Peyer's patch (tissue), 4 donors: Measurements from ENCODE around the gene PLSCR1. TPM values are rescaled to one million over a fixed set of nuclear protein-coding genes. Genes with fewer than 3 reads are reported as not detected.

Experiments used
- DNase-seq, 3 donors: peaks; one replicate each; pipeline ENCODE4 v3.0.0-alpha.2; 2017 to 2019
- H3K27ac ChIP-seq, 4 donors: fragments of 200-600 bp; sonication (generic); one replicate each; pipeline ENCODE4 v1.5.1; 2016 to 2019
- H3K27me3 ChIP-seq, 2 donors: fragments of 200-600 bp; sonication (generic); one replicate each; pipeline ENCODE4 v1.5.1; 2019
- H3K36me3 ChIP-seq, 3 donors: fragments of 200-600 bp; sonication (generic); one replicate each; pipeline ENCODE4 v1.5.1; 2016 to 2019
- H3K4me1 ChIP-seq, 4 donors: fragments of 200-600 bp; sonication (generic); one replicate each; pipeline ENCODE4 v1.5.1; 2016 to 2019
- H3K4me3 ChIP-seq, 4 donors: fragments of 200-600 bp; sonication (generic); 1 replicate in 3 of 4; 2 replicates in 1 of 4; pipeline ENCODE4 v1.5.1; 2016 to 2019; ENCODE audit warnings: mild to moderate bottlenecking in 1 of 4
- H3K9me3 ChIP-seq, 4 donors: fragments of 200-600 bp; sonication (generic); one replicate each; pipeline ENCODE4 v1.5.1; 2016 to 2019; ENCODE audit warnings: mild to moderate bottlenecking in 1 of 4
- POLR2A ChIP-seq, 2 donors: fragments of 450-650 bp; IDR thresholded peaks; one replicate each; pipeline ENCODE4 v1.5.1; 2017; ENCODE audit warnings: antibody characterized with exemption in 2 of 2, mild to moderate bottlenecking in 2 of 2, moderate library complexity in 2 of 2
- total RNA-seq, 4 donors: library from RNA; depleted of rRNA; stranded (reverse); fragments of >200 nt; gene quantifications; one replicate each; pipeline ENCODE4 v1.1.0, GENCODE V29; 2016
- TF ChIP-seq, protein P1 (sequence below), 6 experiments: fragments of 450-650 bp in 4 of 6; fragments of 200-600 bp in 2 of 6; sonication (generic) in 1 of 6; IDR thresholded peaks; one replicate each; pipeline ENCODE4 v1.5.1; 2017 to 2019; ENCODE audit warnings: antibody characterized with exemption in 6 of 6, mild to moderate bottlenecking in 3 of 6, moderate library complexity in 1 of 6

The PLSCR1 gene
- total RNA-seq, 4 donors from 2014 or later, result 80.7 to 93.2 (median 86.6) TPM

DNA sequence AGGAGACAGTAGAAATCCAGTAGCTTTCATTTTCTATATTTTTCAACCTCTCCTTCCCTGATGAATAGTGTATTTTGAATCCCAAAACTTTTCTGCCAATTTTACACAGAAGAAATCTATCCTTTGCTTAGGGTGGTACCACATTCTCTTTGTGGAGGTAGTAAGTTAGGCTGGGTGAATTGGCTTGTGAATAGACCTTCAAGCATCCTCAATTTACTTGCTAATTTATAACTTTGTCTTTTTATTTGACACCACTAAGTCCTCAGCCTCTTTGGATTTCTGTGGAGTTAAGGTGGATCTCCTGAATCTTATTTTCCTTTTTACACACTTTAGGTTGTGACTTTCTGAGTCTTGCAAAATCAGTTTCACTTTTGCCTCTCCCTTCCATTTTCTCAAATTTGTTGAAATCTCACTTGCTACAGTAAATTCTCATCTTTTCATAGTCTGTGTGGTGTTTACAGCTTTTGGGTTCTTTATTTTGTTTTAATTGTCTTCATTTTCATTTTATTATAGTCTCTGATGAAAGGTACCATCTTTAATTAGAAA, 5.7 kb upstream of the PLSCR1 start:
- TF ChIP-seq, protein P1, sequence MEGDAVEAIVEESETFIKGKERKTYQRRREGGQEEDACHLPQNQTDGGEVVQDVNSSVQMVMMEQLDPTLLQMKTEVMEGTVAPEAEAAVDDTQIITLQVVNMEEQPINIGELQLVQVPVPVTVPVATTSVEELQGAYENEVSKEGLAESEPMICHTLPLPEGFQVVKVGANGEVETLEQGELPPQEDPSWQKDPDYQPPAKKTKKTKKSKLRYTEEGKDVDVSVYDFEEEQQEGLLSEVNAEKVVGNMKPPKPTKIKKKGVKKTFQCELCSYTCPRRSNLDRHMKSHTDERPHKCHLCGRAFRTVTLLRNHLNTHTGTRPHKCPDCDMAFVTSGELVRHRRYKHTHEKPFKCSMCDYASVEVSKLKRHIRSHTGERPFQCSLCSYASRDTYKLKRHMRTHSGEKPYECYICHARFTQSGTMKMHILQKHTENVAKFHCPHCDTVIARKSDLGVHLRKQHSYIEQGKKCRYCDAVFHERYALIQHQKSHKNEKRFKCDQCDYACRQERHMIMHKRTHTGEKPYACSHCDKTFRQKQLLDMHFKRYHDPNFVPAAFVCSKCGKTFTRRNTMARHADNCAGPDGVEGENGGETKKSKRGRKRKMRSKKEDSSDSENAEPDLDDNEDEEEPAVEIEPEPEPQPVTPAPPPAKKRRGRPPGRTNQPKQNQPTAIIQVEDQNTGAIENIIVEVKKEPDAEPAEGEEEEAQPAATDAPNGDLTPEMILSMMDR (IDR thresholded peaks at IDR 0.05), result no peak
- no peak for TF ChIP-seq POLR2A (IDR thresholded peaks at IDR 0.05)
- H3K9me3 ChIP-seq, result no peaks in the 10 kb centered on the region
- H3K4me1 ChIP-seq, result no peaks in the 10 kb centered on the region
- no peak overlapping the region for H3K27ac ChIP-seq
- no peak overlapping the region for H3K4me3 ChIP-seq
- H3K27me3 ChIP-seq, result no peaks in the 10 kb centered on the region
- no peaks in the 10 kb centered on the region for H3K36me3 ChIP-seq
- no peak for DNase-seq

GRCh38 chr3:146547235-146547835, 2.9 kb upstream of the PLSCR1 start:
- no peak for DNase-seq
- H3K36me3 ChIP-seq, result no peaks in the 10 kb centered on the region
- no peaks in the 10 kb centered on the region for H3K27me3 ChIP-seq
- no peaks in the 10 kb centered on the region for H3K9me3 ChIP-seq
- TF ChIP-seq, protein P1 (IDR thresholded peaks at IDR 0.05), result no peak
- no peak for TF ChIP-seq POLR2A (IDR thresholded peaks at IDR 0.05)
- H3K4me1 ChIP-seq, result peaks cover 0 to 12% (median 6%) of the 10 kb centered on the region in 4 donors
- no peak overlapping the region for H3K27ac ChIP-seq
- no peak overlapping the region for H3K4me3 ChIP-seq

DNA sequence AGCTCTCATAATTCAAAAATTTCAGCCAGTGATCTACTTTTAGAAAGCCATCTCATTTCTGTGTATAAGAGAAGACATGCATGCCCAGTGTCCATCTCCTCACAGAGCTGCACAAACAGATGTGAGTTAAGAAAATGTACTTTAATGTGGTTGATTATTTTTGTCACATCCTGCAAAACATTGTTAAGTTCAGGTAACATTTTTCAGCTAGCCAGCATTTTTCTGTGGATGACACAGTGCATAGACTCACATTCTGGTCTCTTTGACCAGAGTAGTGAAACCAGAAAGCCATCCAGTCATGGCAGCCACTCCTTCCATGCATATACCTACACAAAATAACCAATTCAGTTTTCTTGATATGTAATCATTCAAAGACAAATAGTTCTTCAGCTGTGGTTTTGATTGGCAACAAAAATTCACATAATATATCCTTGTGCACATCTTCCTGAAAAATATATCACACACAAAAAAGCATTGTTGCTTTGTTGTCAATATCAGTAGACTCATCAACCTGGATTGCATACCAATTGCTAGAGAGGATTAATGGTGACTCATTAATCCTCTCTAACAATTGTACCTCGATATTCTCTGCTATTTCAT, 2.1 kb upstream of the PLSCR1 start:
- Histone ChIP-seq H3K9me3 (no peaks in the 10 kb centered on the region), H3K4me1 (peaks cover 0 to 19% (median 7%) of the 10 kb centered on the region in 4 donors), H3K4me3 (no peak overlapping the region), H3K36me3 (no peaks in the 10 kb centered on the region), H3K27me3 (no peaks in the 10 kb centered on the region), H3K27ac (no peak overlapping the region)
- TF ChIP-seq, protein P1 (IDR thresholded peaks at IDR 0.05), result no peak
- TF ChIP-seq POLR2A (IDR thresholded peaks at IDR 0.05), result no peak
- DNase-seq, result no peak

GRCh38 chr3:146544929-146545528, 622 bp upstream of the PLSCR1 start:
- no peak for TF ChIP-seq POLR2A (IDR thresholded peaks at IDR 0.05)
- TF ChIP-seq, protein P1 (IDR thresholded peaks at IDR 0.05), result no peak
- Histone ChIP-seq H3K9me3 (no peaks in the 10 kb centered on the region), H3K36me3 (no peaks in the 10 kb centered on the region), H3K4me3 (peak overlapping the region; percentile 67 to 91 (median 76)), H3K4me1 (peaks cover 0 to 34% (median 9%) of the 10 kb centered on the region in 4 donors), H3K27me3 (no peaks in the 10 kb centered on the region), H3K27ac (peak overlapping the region; percentile 87 to 98 (median 92))
- DNase-seq, result no peak

DNA sequence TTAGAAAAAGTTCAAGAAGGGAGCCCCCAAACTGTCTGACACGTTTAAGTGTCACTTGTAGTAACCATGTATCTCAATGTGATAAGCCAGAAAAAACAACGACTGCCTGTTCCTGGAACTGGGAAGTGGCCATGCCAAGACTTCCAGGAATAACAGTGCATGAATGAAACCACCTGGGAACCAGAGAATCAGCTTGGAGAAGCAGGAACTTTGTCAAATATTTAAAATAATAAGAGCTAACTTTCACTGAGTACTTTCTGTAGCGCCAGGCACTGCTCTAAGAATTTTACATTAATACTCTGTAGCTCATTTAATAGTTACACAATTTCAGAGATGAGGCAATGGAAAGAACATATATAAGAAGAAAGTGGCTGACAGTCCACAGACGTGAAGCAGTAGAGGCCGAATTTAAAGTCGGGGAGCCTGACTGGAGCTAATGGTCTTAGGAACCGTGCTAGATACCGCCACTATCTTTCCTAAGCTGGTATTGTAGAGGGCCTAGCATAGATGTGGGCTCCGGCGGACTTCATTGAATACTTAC, 876 bp downstream of the PLSCR1 start:
- TF ChIP-seq, protein P1 (IDR thresholded peaks at IDR 0.05), result no peak
- no peak for TF ChIP-seq POLR2A (IDR thresholded peaks at IDR 0.05)
- H3K4me3 ChIP-seq, result peak overlapping the region; percentile 67 to 91 (median 76)
- H3K4me1 ChIP-seq, result peaks cover 0 to 48% (median 9%) of the 10 kb centered on the region in 4 donors
- H3K9me3 ChIP-seq, result no peaks in the 10 kb centered on the region
- peak overlapping the region; percentile 87 to 98 (median 92) for H3K27ac ChIP-seq
- no peak for DNase-seq
- H3K27me3 ChIP-seq, result no peaks in the 10 kb centered on the region
- H3K36me3 ChIP-seq, result no peaks in the 10 kb centered on the region
